ENCODE data around the gene SNRPA.

DNA sequence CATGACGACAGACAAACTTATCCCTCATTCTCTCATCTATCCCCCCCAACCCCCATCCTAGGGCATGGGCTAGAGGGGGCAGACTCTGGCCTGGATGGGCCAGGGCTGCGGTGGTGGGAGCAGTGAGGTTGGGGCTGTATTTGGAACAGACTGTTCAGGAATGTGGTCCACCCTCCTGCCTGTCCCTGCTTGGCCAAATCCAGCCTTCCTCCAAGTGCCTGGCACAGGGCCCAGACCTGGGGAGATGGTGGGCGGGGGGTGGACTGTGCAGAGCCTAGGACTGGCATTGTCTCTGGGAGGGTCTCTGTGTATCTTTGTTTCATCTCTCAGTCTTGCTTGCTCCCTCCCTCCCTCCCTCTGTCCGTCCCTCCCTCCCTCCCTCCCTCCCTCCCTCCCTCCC lies 62.2 kb downstream of the SNRPA start:
- no peak for TF ChIP-seq POLR2AphosphoS5 (IDR thresholded peaks at IDR 0.05)
- TF ChIP-seq, protein P1, sequence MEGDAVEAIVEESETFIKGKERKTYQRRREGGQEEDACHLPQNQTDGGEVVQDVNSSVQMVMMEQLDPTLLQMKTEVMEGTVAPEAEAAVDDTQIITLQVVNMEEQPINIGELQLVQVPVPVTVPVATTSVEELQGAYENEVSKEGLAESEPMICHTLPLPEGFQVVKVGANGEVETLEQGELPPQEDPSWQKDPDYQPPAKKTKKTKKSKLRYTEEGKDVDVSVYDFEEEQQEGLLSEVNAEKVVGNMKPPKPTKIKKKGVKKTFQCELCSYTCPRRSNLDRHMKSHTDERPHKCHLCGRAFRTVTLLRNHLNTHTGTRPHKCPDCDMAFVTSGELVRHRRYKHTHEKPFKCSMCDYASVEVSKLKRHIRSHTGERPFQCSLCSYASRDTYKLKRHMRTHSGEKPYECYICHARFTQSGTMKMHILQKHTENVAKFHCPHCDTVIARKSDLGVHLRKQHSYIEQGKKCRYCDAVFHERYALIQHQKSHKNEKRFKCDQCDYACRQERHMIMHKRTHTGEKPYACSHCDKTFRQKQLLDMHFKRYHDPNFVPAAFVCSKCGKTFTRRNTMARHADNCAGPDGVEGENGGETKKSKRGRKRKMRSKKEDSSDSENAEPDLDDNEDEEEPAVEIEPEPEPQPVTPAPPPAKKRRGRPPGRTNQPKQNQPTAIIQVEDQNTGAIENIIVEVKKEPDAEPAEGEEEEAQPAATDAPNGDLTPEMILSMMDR (IDR thresholded peaks at IDR 0.05) = no peak
